DND-41 (cell line): ENCODE measurements around the gene HOXA9.

Experiments used
- ATAC-seq: fragments of 200-7000 bp; cut with Tn5 transposase; 3 replicates; pipeline ENCODE4 v1.9.1; 2021; ENCODE audit warnings: low read depth; ENCODE audit not compliant: insufficient read depth
- DNase-seq: peaks from one replicate; pipeline ENCODE4 v3.0.0-alpha.2; 2020
- H2AFZ ChIP-seq: 2 replicates; pipeline ENCODE4 v1.6.0; 2012; ENCODE audit warnings: low read depth, low read length
- H3K27ac ChIP-seq: 2 replicates; pipeline ENCODE4 v1.5.1; 2012; ENCODE audit warnings: low read length, inconsistent platforms
- H3K27me3 ChIP-seq: fragments of 200-600 bp; sonication (generic); 2 replicates; pipeline ENCODE4 v1.6.0; 2012; ENCODE audit warnings: low read length, mild to moderate bottlenecking, inconsistent platforms; ENCODE audit not compliant: insufficient read depth, poor library complexity
- H3K36me3 ChIP-seq: 2 replicates; pipeline ENCODE4 v1.5.1; 2012; ENCODE audit warnings: low read length, inconsistent platforms; ENCODE audit not compliant: insufficient read depth
- H3K4me1 ChIP-seq: 2 replicates; pipeline ENCODE4 v1.5.1; 2012; ENCODE audit warnings: mild to moderate bottlenecking, low read length; ENCODE audit not compliant: insufficient read depth
- H3K4me2 ChIP-seq: 2 replicates; pipeline ENCODE4 v1.6.0; 2012; ENCODE audit warnings: mild to moderate bottlenecking, moderate library complexity, low read length, inconsistent platforms; ENCODE audit not compliant: insufficient read depth
- H3K4me3 ChIP-seq, 2 experiments: fragments of 200-600 bp in 1 of 2; shearing (Covaris generic) in 1 of 2; 2 replicates each; pipeline ENCODE4 v1.5.1; 2012 to 2016; ENCODE audit warnings: inconsistent platforms in 2 of 2, low read length in 2 of 2, mild to moderate bottlenecking in 2 of 2, low read depth in 1 of 2, moderate library complexity in 1 of 2
- H3K79me2 ChIP-seq: 2 replicates; pipeline ENCODE4 v1.6.0; 2012; ENCODE audit warnings: low read length, inconsistent platforms; ENCODE audit not compliant: insufficient read depth
- H3K9ac ChIP-seq: 2 replicates; pipeline ENCODE4 v1.6.0; 2012; ENCODE audit warnings: low read depth, mild to moderate bottlenecking, inconsistent platforms, low read length, moderate library complexity
- H3K9me3 ChIP-seq: 2 replicates; pipeline ENCODE4 v1.5.1; 2012; ENCODE audit warnings: low read length, moderate library complexity, mild to moderate bottlenecking, inconsistent platforms; ENCODE audit not compliant: insufficient read depth, severe bottlenecking
- H4K20me1 ChIP-seq: 2 replicates; pipeline ENCODE4 v1.6.0; 2012; ENCODE audit warnings: low read length; ENCODE audit not compliant: insufficient read depth
- EZH2 ChIP-seq: IDR thresholded peaks from 3 replicates; pipeline ENCODE4 v1.6.1; 2012; ENCODE audit warnings: borderline replicate concordance, low read depth, mild to moderate bottlenecking, moderate library complexity, low read length, inconsistent platforms; ENCODE audit not compliant: severe bottlenecking
- TF ChIP-seq, protein P1 (sequence below): IDR thresholded peaks from 2 replicates; pipeline ENCODE4 v1.5.1; 2012; ENCODE audit warnings: borderline replicate concordance, low read length, moderate library complexity, mild to moderate bottlenecking; ENCODE audit not compliant: poor library complexity, severe bottlenecking; ENCODE audit errors: extremely low read depth

Gene HOXA9

DNA sequence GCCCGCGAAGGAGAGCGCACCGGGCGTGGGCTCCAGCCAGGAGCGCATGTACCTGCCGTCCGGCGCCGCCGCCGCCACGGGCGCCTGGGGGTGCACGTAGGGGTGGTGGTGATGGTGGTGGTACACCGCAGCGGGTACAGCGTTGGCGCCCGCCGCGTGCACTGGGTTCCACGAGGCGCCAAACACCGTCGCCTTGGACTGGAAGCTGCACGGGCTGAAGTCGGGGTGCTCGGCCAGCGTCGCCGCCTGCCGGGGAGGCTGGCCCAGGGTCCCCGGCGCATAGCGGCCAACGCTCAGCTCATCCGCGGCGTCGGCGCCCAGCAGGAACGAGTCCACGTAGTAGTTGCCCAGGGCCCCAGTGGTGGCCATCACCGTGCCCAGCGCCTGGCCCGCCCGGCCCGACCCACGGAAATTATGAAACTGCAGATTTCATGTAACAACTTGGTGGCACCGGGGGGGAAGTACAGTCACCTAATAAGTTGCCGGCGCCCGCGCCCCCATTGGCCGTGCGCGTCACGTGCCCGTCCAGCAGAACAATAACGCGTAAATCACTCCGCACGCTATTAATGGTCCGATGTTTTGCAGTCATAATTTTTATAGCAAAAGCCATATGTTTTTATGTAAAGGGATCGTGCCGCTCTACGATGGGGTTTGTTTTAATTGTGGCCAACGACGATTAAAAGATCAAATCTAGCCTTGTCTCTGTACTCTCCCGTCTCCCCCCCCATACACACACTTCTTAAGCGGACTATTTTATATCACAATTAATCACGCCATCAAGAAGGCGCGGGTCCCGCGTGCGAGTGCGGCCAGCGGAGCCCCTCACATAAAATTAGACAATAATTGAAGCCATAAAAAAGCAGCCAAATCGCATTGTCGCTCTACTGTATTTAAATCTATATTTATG is at the start of gene HOXA9:
HOXA9 (minus strand) TSS at position 449 of the 907 bp plus-strand sequence; CDS start at position 369, 80 bp downstream.
- no peak within 1 kb of the TSS for H2AFZ ChIP-seq
- peaks cover 10% of the 10 kb centered on the region for H3K4me1 ChIP-seq
- ATAC-seq: no peak
- H3K9ac ChIP-seq: no peak within 1 kb of the TSS
- no peaks in the 10 kb centered on the region for H4K20me1 ChIP-seq
- H3K4me3 ChIP-seq: no peak within 1 kb of the TSS
- H3K4me2 ChIP-seq: no peak within 1 kb of the TSS
- H3K27me3 ChIP-seq: no peaks in the 10 kb centered on the region
- no peaks in the 10 kb centered on the region for H3K9me3 ChIP-seq
- DNase-seq: no peak
- no peak within 1 kb of the TSS for H3K27ac ChIP-seq
- no peaks in the 10 kb centered on the region for H3K79me2 ChIP-seq
- H3K36me3 ChIP-seq: no peaks in the 10 kb centered on the region
- TF ChIP-seq, protein P1, sequence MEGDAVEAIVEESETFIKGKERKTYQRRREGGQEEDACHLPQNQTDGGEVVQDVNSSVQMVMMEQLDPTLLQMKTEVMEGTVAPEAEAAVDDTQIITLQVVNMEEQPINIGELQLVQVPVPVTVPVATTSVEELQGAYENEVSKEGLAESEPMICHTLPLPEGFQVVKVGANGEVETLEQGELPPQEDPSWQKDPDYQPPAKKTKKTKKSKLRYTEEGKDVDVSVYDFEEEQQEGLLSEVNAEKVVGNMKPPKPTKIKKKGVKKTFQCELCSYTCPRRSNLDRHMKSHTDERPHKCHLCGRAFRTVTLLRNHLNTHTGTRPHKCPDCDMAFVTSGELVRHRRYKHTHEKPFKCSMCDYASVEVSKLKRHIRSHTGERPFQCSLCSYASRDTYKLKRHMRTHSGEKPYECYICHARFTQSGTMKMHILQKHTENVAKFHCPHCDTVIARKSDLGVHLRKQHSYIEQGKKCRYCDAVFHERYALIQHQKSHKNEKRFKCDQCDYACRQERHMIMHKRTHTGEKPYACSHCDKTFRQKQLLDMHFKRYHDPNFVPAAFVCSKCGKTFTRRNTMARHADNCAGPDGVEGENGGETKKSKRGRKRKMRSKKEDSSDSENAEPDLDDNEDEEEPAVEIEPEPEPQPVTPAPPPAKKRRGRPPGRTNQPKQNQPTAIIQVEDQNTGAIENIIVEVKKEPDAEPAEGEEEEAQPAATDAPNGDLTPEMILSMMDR: no peak
- TF ChIP-seq EZH2: no peak

GRCh38 chr7:27214239-27214950 is 49.1 kb upstream of the HOXA9 start:
- Histone ChIP-seq H3K9ac (no peak overlapping the region), H3K27me3 (no peaks in the 10 kb centered on the region), H3K27ac (no peak overlapping the region)

DNA sequence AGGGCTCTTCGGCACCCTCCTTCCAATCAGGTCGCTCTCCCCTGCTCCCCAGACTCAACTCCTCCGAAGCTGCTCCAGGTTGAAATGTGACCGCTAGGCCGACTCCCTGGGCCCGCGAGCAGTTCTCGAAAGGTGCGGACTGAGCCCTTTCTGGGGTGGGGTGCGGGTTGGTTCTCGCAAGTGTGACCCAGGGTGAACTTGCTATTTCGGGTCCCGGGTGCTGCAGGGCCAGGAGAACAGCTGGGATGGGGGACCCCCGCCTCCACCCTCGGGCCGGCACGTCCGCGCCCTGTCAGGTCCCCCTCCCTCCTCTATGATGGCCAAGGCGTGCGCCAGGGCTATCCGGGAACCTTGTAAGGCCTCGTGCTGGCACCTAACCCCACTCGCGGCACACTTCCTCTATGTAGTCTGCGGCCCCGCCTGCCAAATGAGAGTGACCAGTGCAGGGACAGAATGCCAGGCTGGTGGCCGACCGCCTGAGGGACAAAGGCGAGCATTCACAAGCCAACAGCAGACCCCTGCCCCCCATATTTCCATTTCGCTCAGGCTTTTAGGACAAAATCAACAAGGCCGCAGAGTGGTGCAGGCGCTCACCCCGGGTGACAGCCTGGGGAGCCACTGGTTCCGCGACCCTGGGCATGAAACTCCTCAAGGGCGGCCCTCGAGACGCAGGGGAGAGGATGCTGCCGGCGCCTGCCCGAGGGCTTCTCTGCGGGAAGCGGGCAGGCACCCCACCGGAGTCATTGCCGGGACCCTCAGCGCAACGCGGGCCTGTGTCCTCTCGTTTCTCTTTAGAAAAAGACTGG is 48.3 kb upstream of the HOXA9 start:
- Histone ChIP-seq H3K4me2 (no peak overlapping the region), H3K36me3 (no peaks in the 10 kb centered on the region), H3K4me1 (no peaks in the 10 kb centered on the region), H3K79me2 (no peaks in the 10 kb centered on the region), H3K27me3 (no peaks in the 10 kb centered on the region), H3K4me3 (no peak overlapping the region), H2AFZ (no peak overlapping the region), H4K20me1 (no peaks in the 10 kb centered on the region), H3K27ac (no peak overlapping the region), H3K9ac (no peak overlapping the region), H3K9me3 (no peaks in the 10 kb centered on the region)
- TF ChIP-seq, protein P1: no peak
- no peak for TF ChIP-seq EZH2
- ATAC-seq: no peak
- no peak for DNase-seq

More at GRCh38 chr7:27214239-27214950, 49.1 kb upstream of the HOXA9 start:
- no peaks in the 10 kb centered on the region for H4K20me1 ChIP-seq
- H3K4me2 ChIP-seq: no peak overlapping the region
- H3K9me3 ChIP-seq: no peaks in the 10 kb centered on the region
- H2AFZ ChIP-seq: no peak overlapping the region
- H3K79me2 ChIP-seq: no peaks in the 10 kb centered on the region
- no peak for DNase-seq
- H3K4me3 ChIP-seq: no peak overlapping the region
- ATAC-seq: no peak
- no peaks in the 10 kb centered on the region for H3K36me3 ChIP-seq
- H3K4me1 ChIP-seq: no peaks in the 10 kb centered on the region
- TF ChIP-seq, protein P1: no peak
- TF ChIP-seq EZH2: no peak
